HepG2 (cell line): ENCODE measurements around the gene PDCD10. TPM values are rescaled to one million over a fixed set of nuclear protein-coding genes. Genes with fewer than 3 reads are reported as not detected.

Experiments used
- ATAD3A ChIP-seq: sonication (generic); formaldehyde crosslinking; IDR thresholded peaks from 2 replicates; pipeline ENCODE4 v1.4.0; 2020; ENCODE audit warnings: missing genetic modification reagents
- HOXA5 ChIP-seq: sonication (generic); formaldehyde crosslinking; IDR thresholded peaks from 2 replicates; pipeline ENCODE4 v1.4.0; 2020; ENCODE audit warnings: missing genetic modification reagents
- KLF11 ChIP-seq: IDR thresholded peaks from 2 replicates; pipeline ENCODE4 v1.6.1; 2016; ENCODE audit warnings: missing compliant biosample characterization
- MED13 ChIP-seq: sonication (generic); formaldehyde crosslinking; IDR thresholded peaks from 2 replicates; pipeline ENCODE4 v1.5.0; 2020; ENCODE audit warnings: missing genetic modification reagents
- NAIF1 ChIP-seq: sonication (generic); formaldehyde crosslinking; IDR thresholded peaks from 2 replicates; pipeline ENCODE4 v1.5.0; 2020; ENCODE audit warnings: mild to moderate bottlenecking, missing genetic modification reagents, borderline replicate concordance
- NFE2L2 ChIP-seq: fragments of 150-350 bp; IDR thresholded peaks from 2 replicates; pipeline ENCODE4 v1.6.1; 2014; ENCODE audit warnings: low read length
- NFYB ChIP-seq: sonication (generic); formaldehyde crosslinking; IDR thresholded peaks from 2 replicates; pipeline ENCODE4 v1.4.0; 2020; ENCODE audit warnings: missing genetic modification reagents
- PCBP1 ChIP-seq: fragments of 200-400 bp; formaldehyde crosslinking; IDR thresholded peaks from 2 replicates; pipeline ENCODE4 v1.6.1; 2017; ENCODE audit warnings: mild to moderate bottlenecking, low read depth, low read length, borderline replicate concordance
- POGZ ChIP-seq: sonication (generic); formaldehyde crosslinking; IDR thresholded peaks from 2 replicates; pipeline ENCODE4 v1.4.0; 2020; ENCODE audit warnings: mild to moderate bottlenecking, missing genetic modification reagents
- POLR2G ChIP-seq: fragments of 200-400 bp; formaldehyde crosslinking; IDR thresholded peaks from 2 replicates; pipeline ENCODE4 v1.6.1; 2018; ENCODE audit warnings: mild to moderate bottlenecking, low read depth, low read length, moderate library complexity
- PRMT3 ChIP-seq: sonication (generic); formaldehyde crosslinking; IDR thresholded peaks from 2 replicates; pipeline ENCODE4 v1.8.1; 2022; ENCODE audit warnings: low read depth, mild to moderate bottlenecking, moderate library complexity, missing genetic modification reagents, borderline replicate concordance
- RAD21 ChIP-seq: fragments of 450-650 bp; formaldehyde crosslinking; IDR thresholded peaks from 2 replicates; pipeline ENCODE4 v1.5.0; 2020; ENCODE audit warnings: mild to moderate bottlenecking
- RCOR2 ChIP-seq: IDR thresholded peaks from 2 replicates; pipeline ENCODE4 v1.6.1; 2016; ENCODE audit warnings: missing biosample characterization, missing genetic modification reagents
- SP1 ChIP-seq, 2 experiments: fragments of 450-650 bp in 1 of 2; sonication (generic) in 1 of 2; formaldehyde crosslinking in 1 of 2; IDR thresholded peaks; 2 replicates each; pipeline versions ENCODE4 v1.4.0 to v1.6.1; 2016 to 2020; ENCODE audit warnings: missing genetic modification reagents in 1 of 2
- U2AF1 ChIP-seq: fragments of 200-400 bp; formaldehyde crosslinking; optimal IDR thresholded peaks from 2 replicates; pipeline ENCODE3; 2017; ENCODE audit warnings: mild to moderate bottlenecking, low read depth, low read length
- ZNF205 ChIP-seq: IDR thresholded peaks from 2 replicates; pipeline ENCODE4 v1.6.1; 2018; ENCODE audit warnings: missing biosample characterization, missing genetic modification reagents
- ZNF282 ChIP-seq: fragments of 450-650 bp; IDR thresholded peaks from 2 replicates; pipeline ENCODE4 v1.6.1; 2018; ENCODE audit not compliant: partially characterized antibody
- ZNF335 ChIP-seq: sonication (generic); formaldehyde crosslinking; IDR thresholded peaks from 2 replicates; pipeline ENCODE4 v1.4.0; 2020; ENCODE audit warnings: missing genetic modification reagents
- ZNF430 ChIP-seq: sonication (generic); formaldehyde crosslinking; IDR thresholded peaks from 2 replicates; pipeline ENCODE4 v1.9.0; 2021; ENCODE audit warnings: mild to moderate bottlenecking, missing genetic modification reagents
- ZNF562 ChIP-seq: sonication (generic); formaldehyde crosslinking; IDR thresholded peaks from 2 replicates; pipeline ENCODE4 v1.8.0; 2022; ENCODE audit warnings: missing genetic modification reagents, borderline replicate concordance
- ZNF619 ChIP-seq: sonication (generic); formaldehyde crosslinking; IDR thresholded peaks from 2 replicates; pipeline ENCODE4 v1.4.0; 2020; ENCODE audit warnings: mild to moderate bottlenecking, missing genetic modification reagents
- ZNF850 ChIP-seq: sonication (generic); formaldehyde crosslinking; conservative IDR thresholded peaks from 2 replicates; pipeline ENCODE4 v1.9.0; 2021; ENCODE audit warnings: mild to moderate bottlenecking, missing genetic modification reagents
- polyA plus RNA-seq, 8 experiments: library from polyadenylated mRNA; depleted of rRNA in 3 of 8; stranded (reverse) in 7 of 8; unstranded in 1 of 8; fragments of >200 nt; fragmentation: Illumina TruSeq in 4 of 8; extraction: Trizol in 4 of 8; gene quantifications; 2 replicates each; pipeline versions ENCODE4 v1.2.1 to v1.2.3, GENCODE V29; 2011 to 2016; ENCODE audit warnings: low read depth in 4 of 8, missing spikeins in 1 of 8, mixed read lengths in 1 of 8; ENCODE audit not compliant: insufficient read depth in 1 of 8
- total RNA-seq, 5 experiments: library from RNA; depleted of rRNA; stranded (reverse); fragments of >200 nt; fragmentation: Illumina TruSeq; extraction: Trizol; gene quantifications; 2 replicates each; pipeline ENCODE4 v1.2.3, GENCODE V29; 2016; ENCODE audit warnings: low read depth in 1 of 5
- TF ChIP-seq, protein P1 (sequence below): sonication (generic); formaldehyde crosslinking; IDR thresholded peaks from 2 replicates; pipeline ENCODE4 v1.4.0; 2020; ENCODE audit warnings: mild to moderate bottlenecking, missing genetic modification reagents
- TF ChIP-seq, protein P2 (sequence below): sonication (generic); formaldehyde crosslinking; IDR thresholded peaks from 2 replicates; pipeline ENCODE4 v1.9.0; 2021; ENCODE audit warnings: missing genetic modification reagents, borderline replicate concordance
- TF ChIP-seq, protein P3 (sequence below): sonication (generic); formaldehyde crosslinking; IDR thresholded peaks from 2 replicates; pipeline ENCODE4 v1.4.0; 2020; ENCODE audit warnings: mild to moderate bottlenecking, missing genetic modification reagents
- TF ChIP-seq, protein P4 (sequence below): sonication (generic); formaldehyde crosslinking; IDR thresholded peaks from 2 replicates; pipeline ENCODE4 v1.5.0; 2020; ENCODE audit warnings: missing genetic modification reagents, mild to moderate bottlenecking, borderline replicate concordance
- TF ChIP-seq, protein P5 (sequence below): sonication (generic); formaldehyde crosslinking; IDR thresholded peaks from 2 replicates; pipeline ENCODE4 v1.4.0; 2020; ENCODE audit warnings: missing genetic modification reagents, borderline replicate concordance

PDCD10 gene
- total and polyA plus RNA-seq, 2 of the 13 experiments (the other 11 are each of a cell fraction or from before 2014, with no cell fraction given): 48.5 to 53.9 TPM

DNA sequence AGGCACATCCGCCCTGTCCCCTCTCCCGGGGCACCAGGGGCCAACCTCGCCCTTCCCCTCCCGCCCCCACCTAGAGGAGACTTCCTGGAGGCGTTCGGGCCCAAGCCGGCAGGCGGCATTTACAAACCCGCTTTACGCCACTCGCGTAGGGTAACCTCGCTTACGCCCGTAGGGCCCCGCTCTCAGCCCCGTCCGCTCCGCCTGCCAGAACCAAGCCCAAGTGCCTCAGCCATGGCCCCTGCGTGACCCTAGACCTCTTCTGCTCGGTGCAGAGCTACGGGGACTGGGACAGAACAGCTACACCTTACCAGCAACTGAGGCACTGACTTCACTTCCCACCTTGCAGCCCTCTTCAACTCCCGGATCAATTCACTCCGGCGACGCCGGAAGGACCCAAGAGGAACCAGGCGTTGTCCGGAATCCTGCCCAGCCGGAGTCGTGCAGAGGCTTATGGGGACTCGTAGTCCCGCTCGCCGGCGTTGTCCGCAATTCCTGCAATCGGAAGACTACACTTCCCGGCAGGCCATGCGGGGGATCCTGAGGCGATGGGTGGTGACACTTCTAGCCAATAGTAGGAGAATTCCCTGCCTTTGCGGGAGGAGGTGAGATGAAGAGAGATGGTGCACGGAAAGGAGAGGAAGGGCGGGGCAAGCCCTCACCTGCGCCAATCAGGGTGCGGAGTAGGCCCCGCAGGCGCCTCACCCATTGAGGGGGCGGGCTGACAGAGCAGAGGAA lies at the start of gene PDCD10 (continued):
- TF ChIP-seq ZNF850 (CRISPR knock-in tag): no peak
- TF ChIP-seq, protein P1, sequence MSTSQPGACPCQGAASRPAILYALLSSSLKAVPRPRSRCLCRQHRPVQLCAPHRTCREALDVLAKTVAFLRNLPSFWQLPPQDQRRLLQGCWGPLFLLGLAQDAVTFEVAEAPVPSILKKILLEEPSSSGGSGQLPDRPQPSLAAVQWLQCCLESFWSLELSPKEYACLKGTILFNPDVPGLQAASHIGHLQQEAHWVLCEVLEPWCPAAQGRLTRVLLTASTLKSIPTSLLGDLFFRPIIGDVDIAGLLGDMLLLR (CRISPR knock-in tag): no peak
- peak; percentile 83 for TF ChIP-seq NFYB
- no peak for TF ChIP-seq ZNF282
- TF ChIP-seq ZNF335 (CRISPR knock-in tag): peak; percentile 96
- TF ChIP-seq, protein P2, sequence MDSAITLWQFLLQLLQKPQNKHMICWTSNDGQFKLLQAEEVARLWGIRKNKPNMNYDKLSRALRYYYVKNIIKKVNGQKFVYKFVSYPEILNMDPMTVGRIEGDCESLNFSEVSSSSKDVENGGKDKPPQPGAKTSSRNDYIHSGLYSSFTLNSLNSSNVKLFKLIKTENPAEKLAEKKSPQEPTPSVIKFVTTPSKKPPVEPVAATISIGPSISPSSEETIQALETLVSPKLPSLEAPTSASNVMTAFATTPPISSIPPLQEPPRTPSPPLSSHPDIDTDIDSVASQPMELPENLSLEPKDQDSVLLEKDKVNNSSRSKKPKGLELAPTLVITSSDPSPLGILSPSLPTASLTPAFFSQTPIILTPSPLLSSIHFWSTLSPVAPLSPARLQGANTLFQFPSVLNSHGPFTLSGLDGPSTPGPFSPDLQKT (CRISPR knock-in tag): no peak
- TF ChIP-seq ZNF619: peak; percentile 82; the same call in 1 of the 2 replicates
- TF ChIP-seq U2AF1: no peak
- no peak for TF ChIP-seq NFE2L2
- no peak for TF ChIP-seq SP1 (IDR thresholded peaks at IDR 0.05)
- 0 out of 2 replicates have a peak, but pooled peaks have one; percentile 39 for TF ChIP-seq SP1 (CRISPR knock-in tag; IDR thresholded peaks at IDR 0.05)
- TF ChIP-seq ZNF205 (CRISPR knock-in tag): 0 out of 2 replicates have a peak, but pooled peaks have one; percentile 17
- no peak for TF ChIP-seq RAD21 (CRISPR knock-in tag)
- peak; percentile 57; the same call in 1 of the 2 replicates for TF ChIP-seq HOXA5 (CRISPR knock-in tag)
- TF ChIP-seq ATAD3A (CRISPR knock-in tag): no peak
- no peak for TF ChIP-seq RCOR2
- peak; percentile 100 for TF ChIP-seq NAIF1 (CRISPR knock-in tag)
- TF ChIP-seq ZNF562: no peak
- TF ChIP-seq ZNF430 (CRISPR knock-in tag): peak; percentile 69; the same call in 1 of the 2 replicates
- TF ChIP-seq MED13 (CRISPR knock-in tag): no peak
- peak; percentile 79; the same call in 1 of the 2 replicates for TF ChIP-seq PCBP1
- TF ChIP-seq, protein P3, sequence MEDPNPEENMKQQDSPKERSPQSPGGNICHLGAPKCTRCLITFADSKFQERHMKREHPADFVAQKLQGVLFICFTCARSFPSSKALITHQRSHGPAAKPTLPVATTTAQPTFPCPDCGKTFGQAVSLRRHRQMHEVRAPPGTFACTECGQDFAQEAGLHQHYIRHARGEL (CRISPR knock-in tag): no peak
- peak; percentile 55 for TF ChIP-seq POGZ (CRISPR knock-in tag)
- TF ChIP-seq POLR2G: peak; percentile 82
- TF ChIP-seq, protein P4, sequence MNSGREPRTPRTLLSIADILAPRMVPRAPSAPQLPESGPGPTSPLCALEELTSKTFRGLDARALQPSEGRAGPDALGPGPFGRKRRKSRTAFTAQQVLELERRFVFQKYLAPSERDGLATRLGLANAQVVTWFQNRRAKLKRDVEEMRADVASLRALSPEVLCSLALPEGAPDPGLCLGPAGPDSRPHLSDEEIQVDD (CRISPR knock-in tag): 0 out of 2 replicates have a peak, but pooled peaks have one; percentile 58
- TF ChIP-seq KLF11: no peak
- TF ChIP-seq, protein P5, sequence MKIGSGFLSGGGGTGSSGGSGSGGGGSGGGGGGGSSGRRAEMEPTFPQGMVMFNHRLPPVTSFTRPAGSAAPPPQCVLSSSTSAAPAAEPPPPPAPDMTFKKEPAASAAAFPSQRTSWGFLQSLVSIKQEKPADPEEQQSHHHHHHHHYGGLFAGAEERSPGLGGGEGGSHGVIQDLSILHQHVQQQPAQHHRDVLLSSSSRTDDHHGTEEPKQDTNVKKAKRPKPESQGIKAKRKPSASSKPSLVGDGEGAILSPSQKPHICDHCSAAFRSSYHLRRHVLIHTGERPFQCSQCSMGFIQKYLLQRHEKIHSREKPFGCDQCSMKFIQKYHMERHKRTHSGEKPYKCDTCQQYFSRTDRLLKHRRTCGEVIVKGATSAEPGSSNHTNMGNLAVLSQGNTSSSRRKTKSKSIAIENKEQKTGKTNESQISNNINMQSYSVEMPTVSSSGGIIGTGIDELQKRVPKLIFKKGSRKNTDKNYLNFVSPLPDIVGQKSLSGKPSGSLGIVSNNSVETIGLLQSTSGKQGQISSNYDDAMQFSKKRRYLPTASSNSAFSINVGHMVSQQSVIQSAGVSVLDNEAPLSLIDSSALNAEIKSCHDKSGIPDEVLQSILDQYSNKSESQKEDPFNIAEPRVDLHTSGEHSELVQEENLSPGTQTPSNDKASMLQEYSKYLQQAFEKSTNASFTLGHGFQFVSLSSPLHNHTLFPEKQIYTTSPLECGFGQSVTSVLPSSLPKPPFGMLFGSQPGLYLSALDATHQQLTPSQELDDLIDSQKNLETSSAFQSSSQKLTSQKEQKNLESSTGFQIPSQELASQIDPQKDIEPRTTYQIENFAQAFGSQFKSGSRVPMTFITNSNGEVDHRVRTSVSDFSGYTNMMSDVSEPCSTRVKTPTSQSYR (CRISPR knock-in tag): no peak
- no peak for TF ChIP-seq PRMT3
